Large intestine (tissue), 3 donors: ENCODE measurements around the gene ADARB2. TPM values are rescaled to one million over a fixed set of nuclear protein-coding genes. Genes with fewer than 3 reads are reported as not detected.
"Not testable (repeated sequence)": the region's sequence is repeated elsewhere in the genome, so short reads cannot be mapped to it uniquely, and the experiment has no call there.

Experiments
- DNase-seq, 2 donors: peaks; one replicate each; pipeline versions ENCODE4 v3.0.0 to v3.0.0-alpha.2; 2013
- H3K27ac ChIP-seq: one replicate; pipeline ENCODE4 v1.5.1; 2013; ENCODE audit warnings: low read length
- H3K27me3 ChIP-seq: 2 replicates; pipeline ENCODE4 v1.6.1; 2013; ENCODE audit warnings: low read length; ENCODE audit not compliant: control insufficient read depth, insufficient read depth
- H3K36me3 ChIP-seq: 2 replicates; pipeline ENCODE4 v1.6.1; 2013; ENCODE audit warnings: low read length; ENCODE audit not compliant: control insufficient read depth, insufficient read depth
- H3K4me1 ChIP-seq: one replicate; pipeline ENCODE4 v1.6.1; 2013; ENCODE audit warnings: low read length; ENCODE audit not compliant: control insufficient read depth, insufficient read depth
- H3K4me3 ChIP-seq: one replicate; pipeline ENCODE4 v1.5.1; 2013; ENCODE audit warnings: low read length
- H3K9me3 ChIP-seq: one replicate; pipeline ENCODE4 v1.6.1; 2013; ENCODE audit warnings: mild to moderate bottlenecking, low read depth, low read length, moderate library complexity; ENCODE audit not compliant: control insufficient read depth
- WGBS: methylation state at CpG from one replicate; pipeline ENCODE4 v1.1.5; 2013; ENCODE audit warnings: low lambda C conversion rate; ENCODE audit not compliant: insufficient coverage; 5-methylcytosine and 5-hydroxymethylcytosine counted together
- polyA plus RNA-seq: library from polyadenylated mRNA; unstranded; fragments of 120-200 nt; gene quantifications from one replicate; pipeline ENCODE4 v1.2.1, GENCODE V29; 2013

Gene ADARB2
- polyA plus RNA-seq, 1 donor: 0.52 TPM

DNA sequence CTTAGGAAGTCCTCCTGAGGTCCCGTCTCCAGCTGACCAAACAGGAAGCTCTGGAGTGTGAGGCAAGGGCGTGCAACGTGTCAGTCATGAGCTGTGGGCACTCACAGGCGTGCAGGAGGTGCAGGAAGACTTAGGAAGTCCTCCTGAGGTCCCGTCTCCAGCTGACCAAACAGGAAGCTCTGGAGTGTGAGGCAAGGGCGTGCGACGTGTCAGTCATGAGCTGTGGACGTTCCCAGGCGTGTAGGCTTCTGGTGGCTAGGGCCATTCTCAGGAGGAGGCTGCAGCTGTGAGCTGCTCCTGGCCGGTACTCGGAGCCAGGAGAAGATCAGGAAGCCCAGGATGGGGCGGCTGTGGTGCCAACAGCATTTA, 489.1 kb downstream of the ADARB2 start:
- DNase-seq, H3K9me3 ChIP-seq, H3K27me3 ChIP-seq, H3K36me3 ChIP-seq, H3K4me3 ChIP-seq, H3K27ac ChIP-seq, H3K4me1 ChIP-seq: not testable (repeated sequence)
- no CpG with 5 or more reads among the region's 13 CpGs for WGBS

DNA sequence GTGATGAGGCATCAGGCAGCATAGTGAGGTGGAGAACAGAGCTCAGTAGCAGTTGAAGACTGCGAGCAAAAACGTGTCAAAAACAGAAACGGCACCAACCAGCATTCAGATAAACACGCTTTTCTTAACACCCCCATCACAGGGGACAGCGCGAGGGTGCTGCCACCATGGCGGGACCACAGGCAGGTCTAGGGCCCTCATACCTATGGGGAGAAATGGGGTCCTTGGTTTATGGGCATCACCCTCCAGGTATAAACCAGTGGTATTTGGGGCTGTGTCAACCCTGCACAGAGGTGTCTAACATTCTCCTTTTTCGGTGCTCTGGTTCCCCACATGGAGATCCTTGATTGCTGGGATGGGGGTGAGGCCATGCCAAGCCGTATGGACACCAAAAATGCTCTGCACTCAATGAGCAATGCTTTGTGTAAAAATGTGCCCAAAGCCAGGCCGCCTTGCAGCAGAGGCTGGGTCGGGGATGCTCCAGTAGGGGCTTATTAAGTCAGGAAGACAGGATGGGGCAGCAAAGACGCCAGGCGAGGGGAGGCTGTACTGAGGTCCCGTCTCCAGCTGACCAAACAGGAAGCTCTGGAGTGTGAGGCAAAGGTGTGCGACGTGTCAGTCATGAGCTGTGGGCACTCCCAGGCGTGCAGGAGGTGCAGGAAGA, 489.6 kb downstream of the ADARB2 start:
- no peaks in the 10 kb centered on the region for H3K36me3 ChIP-seq
- no CpG with 5 or more reads among the region's 17 CpGs for WGBS
- no peak for DNase-seq

DNA sequence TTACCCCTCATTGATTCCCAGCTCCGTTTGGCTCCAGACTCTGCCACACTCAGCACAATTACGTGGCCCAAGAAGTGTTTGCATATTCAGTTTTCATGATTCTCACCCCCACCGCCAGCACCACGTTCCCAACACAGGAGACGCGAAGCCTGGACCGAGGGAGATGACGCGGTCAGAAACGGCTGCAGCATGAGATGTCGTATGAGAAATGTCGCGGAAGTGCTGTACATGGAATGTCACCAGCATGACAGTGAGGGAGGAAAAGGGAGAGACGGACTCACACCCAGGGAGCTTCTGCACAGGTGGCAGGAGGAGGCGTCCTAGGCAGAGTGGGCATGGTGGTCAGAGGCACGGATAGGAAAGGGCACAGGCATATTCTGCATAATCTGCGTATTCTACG, 492.8 kb downstream of the ADARB2 start:
- no peaks in the 10 kb centered on the region for H3K4me1 ChIP-seq
- H3K27ac ChIP-seq: no peak overlapping the region
- no peaks in the 10 kb centered on the region for H3K36me3 ChIP-seq
- no peak for DNase-seq
- H3K9me3 ChIP-seq: no peaks in the 10 kb centered on the region
- peaks cover 7% of the 10 kb centered on the region for H3K27me3 ChIP-seq
- no peak overlapping the region for H3K4me3 ChIP-seq
- 100% methylated on average over 6 of the region's 18 CpGs for WGBS

More for the DNA sequence above, 489.6 kb downstream of the ADARB2 start:
- no peak overlapping the region for H3K4me3 ChIP-seq
- H3K9me3 ChIP-seq: no peaks in the 10 kb centered on the region
- no peaks in the 10 kb centered on the region for H3K4me1 ChIP-seq
- no peak overlapping the region for H3K27ac ChIP-seq
- H3K27me3 ChIP-seq: no peaks in the 10 kb centered on the region

DNA sequence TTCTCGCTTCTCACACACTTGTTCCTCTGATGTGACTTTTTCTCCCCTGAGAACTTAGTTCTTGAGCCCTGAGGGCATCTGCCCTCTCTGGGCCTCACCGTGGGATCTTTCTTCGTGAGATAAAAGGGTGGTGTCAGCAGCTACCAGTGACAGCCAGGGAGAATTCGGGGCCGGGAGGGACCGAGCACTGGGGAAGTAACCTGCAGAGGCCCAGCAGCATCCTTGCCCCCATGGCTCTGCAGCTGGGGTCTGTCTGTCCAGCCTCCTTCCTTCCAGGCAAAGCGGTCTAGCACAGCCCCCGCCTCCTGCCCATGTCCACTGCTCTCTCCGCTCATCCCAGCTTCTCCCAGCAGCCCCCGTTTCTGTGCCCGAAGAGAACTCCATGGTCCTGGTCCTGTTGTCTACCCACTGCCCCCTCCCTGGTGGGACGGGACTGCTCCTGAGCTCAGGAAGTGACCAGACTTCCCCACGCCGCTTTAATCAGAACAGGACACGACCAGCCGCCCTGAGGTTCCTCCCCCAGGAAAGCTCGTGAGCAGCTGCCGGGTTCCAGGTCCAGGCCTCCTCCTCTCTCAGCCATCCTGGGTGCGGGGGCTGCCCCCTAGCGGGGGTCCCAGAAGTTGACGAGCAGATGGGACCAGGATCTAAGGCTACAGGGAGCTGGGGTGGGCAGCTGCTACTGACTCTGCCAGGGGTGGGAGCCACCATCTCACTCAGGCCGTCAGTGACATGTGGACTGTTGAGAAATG, 493.7 kb downstream of the ADARB2 start:
- no peaks in the 10 kb centered on the region for H3K4me1 ChIP-seq
- no peaks in the 10 kb centered on the region for H3K9me3 ChIP-seq
- no peaks in the 10 kb centered on the region for H3K36me3 ChIP-seq
- H3K27ac ChIP-seq: no peak overlapping the region
- H3K27me3 ChIP-seq: peaks cover 7% of the 10 kb centered on the region
- DNase-seq: no peak
- H3K4me3 ChIP-seq: no peak overlapping the region
- no CpG with 5 or more reads among the region's 22 CpGs for WGBS

DNA sequence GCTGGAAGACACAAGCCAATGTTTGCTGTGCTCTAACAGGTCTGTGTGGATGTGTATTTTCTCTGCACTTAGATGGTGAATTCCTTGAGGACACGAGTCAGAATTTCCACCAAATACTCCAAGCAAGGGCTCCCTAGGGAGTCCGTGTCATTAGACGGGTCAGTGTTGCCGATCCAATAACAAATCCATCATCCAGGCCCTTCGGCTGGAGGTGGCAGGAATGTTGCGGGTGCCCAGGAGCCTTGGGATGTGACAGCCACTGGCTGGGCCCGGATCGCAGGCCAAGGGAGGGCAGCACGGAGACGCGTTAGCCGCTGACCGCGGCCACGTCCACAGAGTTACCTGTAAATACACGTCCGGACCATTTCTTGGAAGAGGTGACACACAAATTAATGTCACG, 494.4 kb downstream of the ADARB2 start:
- H3K27ac ChIP-seq: no peak overlapping the region
- peaks cover 7% of the 10 kb centered on the region for H3K27me3 ChIP-seq
- no peaks in the 10 kb centered on the region for H3K36me3 ChIP-seq
- WGBS: no CpG with 5 or more reads among the region's 18 CpGs
- no peaks in the 10 kb centered on the region for H3K4me1 ChIP-seq
- H3K4me3 ChIP-seq: no peak overlapping the region
- H3K9me3 ChIP-seq: no peaks in the 10 kb centered on the region
- DNase-seq: no peak

DNA sequence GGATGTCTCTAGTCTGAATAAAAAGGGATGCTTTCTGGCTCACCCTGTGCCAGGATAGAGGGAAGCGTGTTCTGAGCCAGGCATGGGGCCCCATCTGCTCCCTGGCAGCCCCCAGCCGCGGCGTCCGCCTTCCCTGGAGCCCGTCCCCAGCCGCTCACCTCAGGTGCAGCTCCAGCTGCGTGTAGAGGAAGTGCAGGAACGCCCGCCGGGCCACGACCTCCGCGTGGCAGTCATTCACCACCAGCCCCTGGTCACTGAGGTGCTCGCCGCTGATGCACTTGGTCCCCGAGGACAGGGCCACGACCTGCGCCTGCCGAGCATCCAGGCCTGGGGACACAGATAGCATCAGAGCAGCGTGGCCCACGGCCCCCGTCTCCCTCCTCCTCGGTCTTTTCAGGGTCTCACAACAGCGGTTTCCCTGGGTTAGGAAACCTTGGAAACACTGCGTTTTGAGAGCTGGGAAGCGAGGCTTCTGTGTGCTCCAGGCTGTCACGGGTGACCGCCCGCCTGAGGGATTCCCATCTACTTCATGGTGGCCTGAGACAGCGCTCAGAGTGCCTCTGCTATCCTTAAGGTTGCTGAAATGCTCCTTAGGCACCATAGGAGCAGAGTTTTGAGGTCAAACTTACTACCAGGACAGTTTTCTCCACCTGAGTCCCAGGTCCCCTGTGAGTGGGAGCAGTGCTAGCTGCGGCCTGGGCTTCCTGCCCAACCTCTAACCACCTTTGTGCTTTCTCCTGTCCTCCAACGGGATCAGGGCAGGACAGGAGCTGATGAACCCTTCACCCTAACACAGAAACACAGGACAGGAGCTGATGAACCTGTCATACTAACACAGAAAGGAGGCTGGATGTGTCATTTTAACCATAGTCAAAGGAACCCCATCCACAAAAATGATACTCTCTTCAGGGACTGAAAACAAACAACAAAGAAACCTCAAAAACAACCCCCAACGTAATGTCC, 495.1 kb downstream of the ADARB2 start:
- H3K27ac ChIP-seq: no peak overlapping the region
- no peaks in the 10 kb centered on the region for H3K4me1 ChIP-seq
- H3K27me3 ChIP-seq: peaks cover 7% of the 10 kb centered on the region
- H3K9me3 ChIP-seq: no peaks in the 10 kb centered on the region
- no CpG with 5 or more reads among the region's 34 CpGs for WGBS
- H3K36me3 ChIP-seq: no peaks in the 10 kb centered on the region
- H3K4me3 ChIP-seq: no peak overlapping the region
- DNase-seq: no peak

DNA sequence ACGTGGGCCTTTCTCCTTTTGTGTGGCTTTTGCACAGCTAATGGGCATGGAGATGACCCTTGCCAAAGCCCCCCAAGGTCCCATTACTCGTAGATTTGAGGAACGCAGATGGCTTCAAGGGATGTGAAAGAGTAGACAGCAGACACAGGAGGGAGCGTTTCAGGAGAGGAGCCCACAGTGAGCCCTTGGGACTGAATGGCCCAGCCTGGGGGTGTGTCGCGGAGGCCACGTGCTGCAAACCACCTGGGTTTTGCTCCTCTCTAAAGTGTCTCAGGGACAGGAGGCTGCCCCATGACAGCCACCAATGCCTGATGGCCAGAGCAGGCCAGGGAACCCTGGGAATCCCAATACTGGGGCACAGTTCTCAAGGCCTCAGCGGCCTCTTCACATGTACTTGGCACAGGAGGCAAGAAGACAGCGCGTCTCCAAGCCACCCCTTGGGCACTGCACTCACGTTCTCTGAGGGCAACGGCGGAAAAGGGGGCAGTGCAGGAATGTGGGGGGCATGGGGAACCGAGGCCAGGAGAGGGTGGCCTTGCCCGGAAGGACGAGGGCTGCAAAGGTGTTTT, 495.9 kb downstream of the ADARB2 start:
- no peak overlapping the region for H3K4me3 ChIP-seq
- WGBS: no CpG with 5 or more reads among the region's 16 CpGs
- DNase-seq: no peak
- no peaks in the 10 kb centered on the region for H3K4me1 ChIP-seq
- H3K9me3 ChIP-seq: no peaks in the 10 kb centered on the region
- H3K27ac ChIP-seq: no peak overlapping the region
- no peaks in the 10 kb centered on the region for H3K36me3 ChIP-seq
- peaks cover 7% of the 10 kb centered on the region for H3K27me3 ChIP-seq

DNA sequence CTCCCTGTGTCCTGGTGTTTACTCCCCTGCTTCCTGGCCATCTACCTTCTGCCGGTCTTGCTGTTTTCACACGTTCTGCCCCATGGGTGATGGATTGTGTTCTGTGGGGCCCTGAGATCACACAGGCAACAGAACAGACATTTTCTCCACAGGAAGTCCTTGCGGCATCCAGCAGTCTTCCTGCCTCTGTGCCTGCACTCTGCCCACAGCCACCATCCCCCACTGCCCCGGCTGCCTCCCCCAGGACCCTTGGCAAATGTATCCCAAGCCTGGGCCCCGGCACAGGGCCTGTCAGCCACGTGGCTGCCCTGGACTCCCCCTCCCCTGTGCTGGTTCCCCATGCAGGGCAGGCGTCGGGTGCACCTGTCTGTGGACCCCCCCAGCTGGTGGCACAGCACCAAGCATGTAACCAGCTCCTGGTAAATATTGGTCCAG, 497.0 kb downstream of the ADARB2 start:
- no peaks in the 10 kb centered on the region for H3K9me3 ChIP-seq
- H3K4me1 ChIP-seq: no peaks in the 10 kb centered on the region
- no peak overlapping the region for H3K4me3 ChIP-seq
- DNase-seq: no peak
- no peak overlapping the region for H3K27ac ChIP-seq
- no peaks in the 10 kb centered on the region for H3K36me3 ChIP-seq
- peaks cover 7% of the 10 kb centered on the region for H3K27me3 ChIP-seq
- no CpG with 5 or more reads among the region's 8 CpGs for WGBS

DNA sequence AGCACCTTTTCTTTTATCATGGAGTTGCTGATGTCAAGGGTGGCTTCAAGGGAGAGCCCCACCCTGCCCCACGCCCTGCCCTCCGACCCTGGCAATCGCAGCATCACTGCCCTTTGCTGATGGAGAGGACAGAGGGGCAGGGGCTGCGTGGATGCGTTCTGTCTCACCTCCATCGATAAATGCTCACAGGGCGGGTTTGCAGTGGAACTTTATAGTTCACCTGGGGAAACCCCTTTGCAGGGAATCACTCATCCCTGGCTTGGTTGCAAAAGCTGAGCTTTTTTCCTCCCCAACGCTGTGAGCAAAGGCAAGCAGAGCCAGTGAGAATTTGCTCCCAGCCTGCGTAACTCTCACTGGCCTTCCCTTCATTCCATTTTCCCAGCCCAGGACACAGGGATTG, 504.3 kb downstream of the ADARB2 start:
- Histone ChIP-seq H3K9me3 (peaks cover 3% of the 10 kb centered on the region), H3K4me1 (no peaks in the 10 kb centered on the region), H3K4me3 (no peak overlapping the region), H3K27ac (no peak overlapping the region), H3K36me3 (no peaks in the 10 kb centered on the region), H3K27me3 (no peaks in the 10 kb centered on the region)
- WGBS: no CpG with 5 or more reads among the region's 9 CpGs
- DNase-seq: no peak
